SJSA1 (cell line): Measurements from ENCODE around the gene ELF5. TPM values are rescaled to one million over a fixed set of nuclear protein-coding genes. Genes with fewer than 3 reads are reported as not detected.

Experiments
- DNase-seq, 2 experiments: peaks; one replicate each; pipeline ENCODE4 v3.0.0-alpha.2; 2015 to 2020; ENCODE audit warnings: low spot score in 2 of 2, low read depth in 1 of 2
- H3K27ac ChIP-seq: fragments of 250-450 bp; sonication (Bioruptor Pico); 2 replicates; pipeline ENCODE4 v1.5.1; 2020; ENCODE audit warnings: mild to moderate bottlenecking, moderate library complexity
- H3K27me3 ChIP-seq: fragments of 250-450 bp; sonication (Bioruptor Pico); replicated peaks from 2 replicates; pipeline ENCODE4 v1.5.1; 2020; ENCODE audit warnings: mild to moderate bottlenecking, moderate library complexity
- H3K36me3 ChIP-seq: fragments of 250-450 bp; sonication (Bioruptor Pico); 2 replicates; pipeline ENCODE4 v1.5.1; 2020; ENCODE audit warnings: mild to moderate bottlenecking
- H3K4me1 ChIP-seq: fragments of 250-450 bp; sonication (Bioruptor Pico); replicated peaks from 2 replicates; pipeline ENCODE4 v1.6.1; 2021; ENCODE audit warnings: mild to moderate bottlenecking
- H3K4me3 ChIP-seq: fragments of 250-450 bp; sonication (Bioruptor Pico); 2 replicates; pipeline ENCODE4 v1.5.1; 2020; ENCODE audit warnings: mild to moderate bottlenecking
- H3K9me3 ChIP-seq: fragments of 250-450 bp; sonication (Bioruptor Pico); replicated peaks from 2 replicates; pipeline ENCODE4 v1.5.1; 2020; ENCODE audit warnings: mild to moderate bottlenecking
- total RNA-seq: library from RNA; depleted of rRNA; stranded (reverse); fragments of >200 nt; shearing (Covaris generic); gene quantifications from 2 replicates; pipeline ENCODE4 v1.2.3, GENCODE V29; 2014

The ELF5 gene
- total RNA-seq, 1 experiment from 2014 or later: not detected

- Histone ChIP-seq H3K27me3 (peaks cover 14% of the 10 kb centered on the region), H3K36me3 (peaks cover under 1% of the 10 kb centered on the region), H3K9me3 (no peaks in the 10 kb centered on the region), H3K4me1 (no peaks in the 10 kb centered on the region), H3K4me3 (no peak overlapping the region), H3K27ac (no peak overlapping the region)
- no peak for DNase-seq
Measured at GRCh38 chr11:34473603-34474169, 39.9 kb downstream of the ELF5 start.

- no peaks in the 10 kb centered on the region for H3K9me3 ChIP-seq
- peaks cover 3% of the 10 kb centered on the region; the same call in 1 of the 2 replicates for H3K27me3 ChIP-seq
- H3K27ac ChIP-seq: no peak overlapping the region
- H3K4me3 ChIP-seq: no peak overlapping the region
- peaks cover 21% of the 10 kb centered on the region for H3K36me3 ChIP-seq
- no peaks in the 10 kb centered on the region for H3K4me1 ChIP-seq
- peak in 1 of 2 experiments; percentile 14 for DNase-seq
Measured at GRCh38 chr11:34468209-34468841, 45.3 kb downstream of the ELF5 start.

GRCh38 chr11:34466802-34467488 lies 46.6 kb downstream of the ELF5 start:
- H3K4me3 ChIP-seq: no peak overlapping the region
- H3K4me1 ChIP-seq: no peaks in the 10 kb centered on the region
- H3K36me3 ChIP-seq: peaks cover 21% of the 10 kb centered on the region
- no peaks in the 10 kb centered on the region for H3K27me3 ChIP-seq
- DNase-seq: no peak
- no peak overlapping the region for H3K27ac ChIP-seq
- no peaks in the 10 kb centered on the region for H3K9me3 ChIP-seq

- H3K27ac ChIP-seq: no peak overlapping the region
- H3K4me3 ChIP-seq: no peak overlapping the region
- H3K36me3 ChIP-seq: peaks cover 25% of the 10 kb centered on the region
- H3K27me3 ChIP-seq: no peaks in the 10 kb centered on the region
- no peaks in the 10 kb centered on the region for H3K4me1 ChIP-seq
- DNase-seq: no peak
- H3K9me3 ChIP-seq: no peaks in the 10 kb centered on the region
Measured at GRCh38 chr11:34464591-34465051, 49.0 kb downstream of the ELF5 start.

- H3K4me1 ChIP-seq: peaks cover 7% of the 10 kb centered on the region
- no peaks in the 10 kb centered on the region for H3K9me3 ChIP-seq
- H3K36me3 ChIP-seq: peaks cover 39% of the 10 kb centered on the region
- no peaks in the 10 kb centered on the region for H3K27me3 ChIP-seq
- H3K4me3 ChIP-seq: no peak overlapping the region
- DNase-seq: no peak
- H3K27ac ChIP-seq: no peak overlapping the region
Measured at GRCh38 chr11:34461215-34461614, 52.4 kb downstream of the ELF5 start.

- Histone ChIP-seq H3K9me3 (no peaks in the 10 kb centered on the region), H3K4me3 (no peak overlapping the region), H3K27ac (no peak overlapping the region), H3K4me1 (peaks cover 7% of the 10 kb centered on the region), H3K36me3 (peaks cover 33% of the 10 kb centered on the region), H3K27me3 (no peaks in the 10 kb centered on the region)
- no peak for DNase-seq
Measured at GRCh38 chr11:34460278-34460677, 53.3 kb downstream of the ELF5 start.

- Histone ChIP-seq H3K4me1 (peaks cover 7% of the 10 kb centered on the region), H3K27ac (no peak overlapping the region), H3K4me3 (no peak overlapping the region), H3K9me3 (no peaks in the 10 kb centered on the region), H3K27me3 (no peaks in the 10 kb centered on the region), H3K36me3 (peaks cover 37% of the 10 kb centered on the region)
- no peak for DNase-seq
Measured at GRCh38 chr11:34459507-34460162, 54.0 kb downstream of the ELF5 start.

- Histone ChIP-seq H3K4me1 (peaks cover 7% of the 10 kb centered on the region), H3K27ac (no peak overlapping the region), H3K4me3 (no peak overlapping the region), H3K9me3 (no peaks in the 10 kb centered on the region), H3K36me3 (peaks cover 36% of the 10 kb centered on the region), H3K27me3 (no peaks in the 10 kb centered on the region)
- DNase-seq: peak in 1 of 2 experiments; percentile 26
Measured at GRCh38 chr11:34458525-34458924, 55.1 kb downstream of the ELF5 start.

- Histone ChIP-seq H3K9me3 (no peaks in the 10 kb centered on the region), H3K27me3 (no peaks in the 10 kb centered on the region), H3K36me3 (peaks cover 42% of the 10 kb centered on the region), H3K4me3 (no peak overlapping the region), H3K4me1 (peaks cover 7% of the 10 kb centered on the region), H3K27ac (no peak overlapping the region)
- no peak for DNase-seq
Measured at GRCh38 chr11:34457607-34458006, 56.0 kb downstream of the ELF5 start.

GRCh38 chr11:34454308-34455032 lies 59.1 kb downstream of the ELF5 start:
- H3K36me3 ChIP-seq: peaks cover 50% of the 10 kb centered on the region
- no peaks in the 10 kb centered on the region for H3K9me3 ChIP-seq
- DNase-seq: no peak

GRCh38 chr11:34451053-34451452 lies 62.5 kb downstream of the ELF5 start:
- H3K4me1 ChIP-seq: no peaks in the 10 kb centered on the region
- no peak overlapping the region for H3K4me3 ChIP-seq
- no peaks in the 10 kb centered on the region for H3K27me3 ChIP-seq
- H3K36me3 ChIP-seq: peaks cover 30% of the 10 kb centered on the region
- H3K9me3 ChIP-seq: no peaks in the 10 kb centered on the region
- H3K27ac ChIP-seq: no peak overlapping the region
- DNase-seq: no peak

More at GRCh38 chr11:34454308-34455032, 59.1 kb downstream of the ELF5 start:
- Histone ChIP-seq H3K4me3 (no peak overlapping the region), H3K4me1 (peaks cover 7% of the 10 kb centered on the region), H3K27me3 (no peaks in the 10 kb centered on the region), H3K27ac (no peak overlapping the region)

GRCh38 chr11:34449013-34449412 lies 64.6 kb downstream of the ELF5 start:
- no peak overlapping the region for H3K27ac ChIP-seq
- no peak overlapping the region for H3K4me3 ChIP-seq
- peaks cover 25% of the 10 kb centered on the region for H3K36me3 ChIP-seq
- no peak for DNase-seq
- H3K4me1 ChIP-seq: no peaks in the 10 kb centered on the region
- H3K27me3 ChIP-seq: no peaks in the 10 kb centered on the region
- no peaks in the 10 kb centered on the region for H3K9me3 ChIP-seq

GRCh38 chr11:34448223-34448994 lies 65.2 kb downstream of the ELF5 start:
- H3K27me3 ChIP-seq: no peaks in the 10 kb centered on the region
- H3K36me3 ChIP-seq: peaks cover 19% of the 10 kb centered on the region
- H3K27ac ChIP-seq: no peak overlapping the region
- no peak overlapping the region for H3K4me3 ChIP-seq
- H3K9me3 ChIP-seq: no peaks in the 10 kb centered on the region
- DNase-seq: no peak
- no peaks in the 10 kb centered on the region for H3K4me1 ChIP-seq
